HG02623 (cell line): ENCODE data around the gene TMEM179B.
A peak's percentile ranks its signal among the peaks of the same experiment; 100 is the strongest.
"Not testable (repeated sequence)": the region's sequence is repeated elsewhere in the genome, so short reads cannot be mapped to it uniquely, and the experiment has no call there.

ENCODE experiments used
- ATAC-seq: cut with Tn5 transposase; IDR thresholded peaks from one replicate; pipeline ENCODE4 v1.9.1; 2021; ENCODE audit warnings: moderate library complexity; ENCODE audit not compliant: unreplicated experiment

The TMEM179B gene

GRCh38 chr11:62787005-62787759, at the start of gene TMEM179B:
Gene TMEM179B, plus strand, starts transcription at chr11:62787402. Its CDS starts 30 bp downstream, at chr11:62787432.
- peak; percentile 57 for ATAC-seq

- ATAC-seq, result no peak
These were observed 39.6 kb upstream of the TMEM179B start for GRCh38 chr11:62747475-62748160.

GRCh38 chr11:62749931-62750330, 37.3 kb upstream of the TMEM179B start:
- ATAC-seq, result not testable (repeated sequence)

GRCh38 chr11:62752177-62752785, 34.9 kb upstream of the TMEM179B start:
- ATAC-seq, result no peak

GRCh38 chr11:62752994-62753735, 34.0 kb upstream of the TMEM179B start:
- no peak for ATAC-seq

GRCh38 chr11:62753736-62754603, 33.2 kb upstream of the TMEM179B start, which contains the start of gene ZBTB3:
Gene ZBTB3, minus strand, starts transcription at chr11:62754160. Its CDS starts 496 bp downstream, at chr11:62753664.
- ATAC-seq, result peak; percentile 91

- ATAC-seq, result no peak
These were observed 32.1 kb upstream of the TMEM179B start for GRCh38 chr11:62755086-62755615.

- ATAC-seq, result no peak
These were observed 29.1 kb upstream of the TMEM179B start for GRCh38 chr11:62757846-62758788.

GRCh38 chr11:62760867-62761227, 26.4 kb upstream of the TMEM179B start:
- not testable (repeated sequence) for ATAC-seq

- no peak for ATAC-seq
These were observed 16.4 kb upstream of the TMEM179B start for GRCh38 chr11:62770778-62771143.

- peak; percentile 71 for ATAC-seq
These were observed 15.8 kb upstream of the TMEM179B start, which contains the start of gene TAF6L for GRCh38 chr11:62771144-62772021. Gene TAF6L, plus strand, starts transcription at chr11:62771396. Its CDS starts 4,388 bp downstream, at chr11:62775784.

- no peak for ATAC-seq
These were observed 12.8 kb upstream of the TMEM179B start for GRCh38 chr11:62774407-62774806.

- no peak for ATAC-seq
These were observed 11.6 kb upstream of the TMEM179B start for GRCh38 chr11:62775646-62776045.

- no peak for ATAC-seq
These were observed 9.8 kb upstream of the TMEM179B start for GRCh38 chr11:62777389-62777788.

- no peak for ATAC-seq
These were observed 8.8 kb upstream of the TMEM179B start for GRCh38 chr11:62778441-62778840.

GRCh38 chr11:62782753-62783152, 4.4 kb upstream of the TMEM179B start:
- ATAC-seq, result no peak

GRCh38 chr11:62786318-62787004, 741 bp upstream of the TMEM179B start:
- peak; percentile 67 for ATAC-seq
